HG02571 (cell line): ENCODE data around the gene ITGAV.

Experiments used
- ATAC-seq: cut with Tn5 transposase; IDR thresholded peaks from one replicate; pipeline ENCODE4 v1.9.1; 2021; ENCODE audit warnings: mild to moderate bottlenecking, moderate library complexity; ENCODE audit not compliant: unreplicated experiment

The ITGAV gene

DNA sequence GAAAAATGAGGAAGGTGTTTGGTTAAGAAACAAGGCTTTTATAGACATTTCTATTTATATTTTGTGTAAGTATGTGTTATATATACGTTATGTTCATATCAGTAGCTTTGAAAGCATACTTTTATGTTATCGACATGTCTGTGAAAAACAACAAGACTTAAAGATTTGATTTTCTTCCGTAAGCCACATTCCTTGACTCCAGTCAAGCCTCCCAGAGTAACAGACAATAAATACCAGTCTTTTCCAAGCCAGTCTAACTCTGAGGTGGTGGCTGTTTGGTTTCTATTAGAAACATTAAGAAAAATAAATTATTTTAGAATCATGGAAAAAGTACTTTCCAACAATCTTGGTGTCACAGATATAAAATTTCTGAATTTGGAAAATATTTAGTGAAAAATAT is 16.3 kb upstream of the ITGAV start:
- ATAC-seq, result no peak

DNA sequence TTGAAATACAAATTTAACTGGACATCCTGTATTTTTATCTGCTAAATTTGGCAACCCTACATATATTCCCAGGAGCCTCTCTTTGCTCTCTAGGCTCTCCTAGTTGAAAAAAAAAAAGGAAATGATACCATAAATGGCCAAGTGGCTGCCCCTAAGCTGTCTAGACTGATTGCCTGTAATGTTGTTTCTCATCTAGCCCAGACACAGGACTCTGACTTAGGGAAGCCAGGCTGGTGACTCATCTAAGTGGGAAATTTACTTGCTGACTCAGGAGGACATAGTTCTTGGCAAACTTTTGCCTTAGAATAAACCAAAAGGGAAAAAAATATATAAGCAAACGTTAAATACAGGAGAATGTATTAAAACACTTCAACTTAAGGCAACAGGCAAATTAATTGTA is 14.6 kb upstream of the ITGAV start:
- ATAC-seq, result no peak

DNA sequence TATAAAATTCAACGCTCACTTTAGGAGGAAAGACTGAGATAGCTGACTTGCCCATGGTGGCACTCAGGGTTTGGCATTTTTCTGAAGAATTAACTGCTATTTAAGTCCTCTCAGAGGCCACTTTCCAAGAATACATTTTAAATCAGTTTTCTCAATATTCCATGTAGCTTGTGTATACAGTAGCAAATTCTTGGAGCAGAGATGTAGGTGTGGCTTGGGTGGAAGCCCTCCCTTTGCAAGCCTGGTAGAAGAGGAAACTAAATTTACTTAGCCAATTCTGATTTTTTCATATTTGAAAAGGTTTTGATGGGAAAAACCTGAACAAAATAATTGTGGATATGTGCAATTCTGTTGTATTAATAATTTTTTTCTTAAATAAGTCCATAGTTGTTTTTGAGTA is 14.0 kb upstream of the ITGAV start:
- no peak for ATAC-seq

DNA sequence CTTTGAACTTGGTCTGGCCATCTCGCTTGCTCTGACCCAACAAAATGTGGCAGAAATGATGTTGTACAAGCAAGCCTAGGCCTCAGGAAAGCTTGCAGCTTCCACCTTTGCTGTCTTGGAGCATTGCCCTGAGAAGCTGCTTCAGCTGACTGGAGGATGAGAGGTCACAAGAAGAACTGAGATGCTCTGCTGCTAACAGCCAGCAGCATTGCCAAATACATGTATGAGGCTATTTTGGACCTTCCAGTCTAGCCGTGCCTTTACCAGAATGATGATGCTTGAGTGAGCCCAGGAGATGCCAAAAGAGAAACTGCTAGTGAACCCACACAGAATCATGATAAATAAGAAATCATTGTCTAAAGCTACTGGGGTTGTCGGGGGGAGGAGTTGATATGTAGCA is 13.2 kb upstream of the ITGAV start:
- ATAC-seq, result no peak

DNA sequence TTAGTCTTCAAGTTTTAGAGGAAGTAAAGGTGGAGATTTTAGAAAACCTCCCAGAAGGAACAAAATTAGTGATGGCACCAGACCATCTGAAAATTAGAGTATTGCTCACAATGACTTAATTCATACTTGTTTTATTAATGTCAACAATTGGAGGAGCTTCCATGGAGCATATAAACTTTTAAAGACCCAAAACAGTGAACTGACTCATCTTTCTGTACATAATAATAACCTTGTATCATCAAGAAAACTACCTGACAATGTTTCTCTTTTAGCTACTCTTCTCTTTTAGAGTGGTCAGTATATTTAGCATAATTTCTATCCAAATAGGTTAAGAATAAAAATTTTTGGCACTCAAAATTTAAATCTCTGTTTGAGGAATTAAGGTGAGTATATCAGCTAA is 7.2 kb upstream of the ITGAV start:
- no peak for ATAC-seq

DNA sequence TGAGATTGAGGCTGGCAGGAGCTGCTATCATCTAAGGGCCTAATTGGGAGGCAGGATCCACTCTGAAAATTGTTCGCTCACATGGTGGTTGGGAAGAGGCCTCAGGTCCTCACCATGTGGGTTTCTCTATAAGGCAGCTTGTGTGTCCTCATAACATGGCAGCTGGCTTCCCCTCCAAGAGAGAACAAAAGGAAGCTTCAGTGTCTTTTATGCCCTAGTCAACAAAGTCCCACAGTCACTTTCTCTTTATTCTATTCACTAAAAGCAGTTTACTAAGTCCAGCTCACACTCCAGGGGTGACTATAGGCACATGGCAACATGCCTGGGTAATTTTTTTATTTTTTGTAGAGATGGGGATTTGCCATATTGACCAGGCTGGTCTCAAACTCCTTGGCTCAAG is 5.8 kb upstream of the ITGAV start:
- ATAC-seq, result no peak

DNA sequence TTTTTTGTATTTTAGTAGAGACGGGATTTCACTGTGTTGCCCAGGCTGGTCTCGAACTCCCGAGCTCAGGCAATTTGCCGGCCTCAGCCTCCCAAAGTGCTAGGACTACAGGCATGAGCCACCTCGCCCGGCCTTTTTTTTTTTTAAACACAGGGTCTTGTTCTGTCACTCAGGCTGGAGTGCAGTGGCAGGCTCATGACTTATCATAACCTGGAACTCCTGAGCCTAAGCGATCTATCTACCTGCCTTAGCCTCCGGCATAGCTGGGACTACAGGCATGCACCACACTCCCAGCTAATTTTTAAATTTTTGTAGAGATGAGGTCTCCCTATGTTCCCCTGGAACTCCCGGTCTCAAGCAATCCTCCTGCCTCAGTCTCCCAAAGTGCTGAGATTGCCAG is 1.4 kb upstream of the ITGAV start:
- ATAC-seq, result no peak

DNA sequence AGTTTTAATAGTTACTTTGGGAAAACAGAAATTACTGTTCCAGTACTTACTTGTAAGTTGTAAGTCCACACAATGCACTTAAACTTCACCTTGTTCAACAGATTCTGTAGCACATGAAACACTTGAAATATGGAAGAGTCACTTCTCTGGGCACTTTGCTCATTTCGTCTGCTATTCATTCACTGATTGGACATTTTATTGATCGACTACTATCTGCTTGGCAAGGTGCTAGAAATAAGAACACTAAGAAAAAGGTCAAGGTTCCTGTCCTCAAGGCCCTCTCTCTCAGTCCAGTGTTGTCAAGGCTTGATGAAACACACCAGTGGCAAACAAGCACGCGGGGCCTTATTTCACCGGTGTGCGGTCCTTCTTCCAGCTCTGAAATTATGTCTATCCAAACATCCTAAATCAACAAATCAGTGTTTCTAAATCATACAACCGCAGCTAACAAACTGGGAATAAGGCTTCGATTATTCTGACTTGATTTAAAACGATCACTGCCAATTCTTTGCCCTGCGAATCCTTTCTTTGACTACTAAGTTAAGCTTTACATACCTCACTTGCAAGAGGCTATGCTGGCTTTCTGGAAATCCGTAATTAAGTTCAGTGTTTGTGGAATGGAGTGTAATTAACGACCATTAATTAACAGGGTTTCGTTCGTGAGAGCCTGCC is 780 bp upstream of the ITGAV start:
- ATAC-seq, result no peak

DNA sequence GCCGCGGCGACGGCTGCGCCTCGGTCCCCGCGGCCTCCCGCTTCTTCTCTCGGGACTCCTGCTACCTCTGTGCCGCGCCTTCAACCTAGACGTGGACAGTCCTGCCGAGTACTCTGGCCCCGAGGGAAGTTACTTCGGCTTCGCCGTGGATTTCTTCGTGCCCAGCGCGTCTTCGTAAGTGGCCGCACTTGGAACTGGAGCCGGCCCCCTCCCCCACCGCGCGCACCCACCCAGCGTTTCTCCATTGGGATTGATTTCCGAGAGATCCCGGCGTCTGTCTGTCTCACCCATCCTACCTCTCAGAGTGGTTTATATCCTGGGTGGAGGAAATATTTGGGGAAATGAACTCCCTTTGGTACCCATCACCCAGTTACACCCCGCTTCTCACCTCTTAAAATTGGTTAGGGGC is 498 bp downstream of the ITGAV start:
- no peak for ATAC-seq

DNA sequence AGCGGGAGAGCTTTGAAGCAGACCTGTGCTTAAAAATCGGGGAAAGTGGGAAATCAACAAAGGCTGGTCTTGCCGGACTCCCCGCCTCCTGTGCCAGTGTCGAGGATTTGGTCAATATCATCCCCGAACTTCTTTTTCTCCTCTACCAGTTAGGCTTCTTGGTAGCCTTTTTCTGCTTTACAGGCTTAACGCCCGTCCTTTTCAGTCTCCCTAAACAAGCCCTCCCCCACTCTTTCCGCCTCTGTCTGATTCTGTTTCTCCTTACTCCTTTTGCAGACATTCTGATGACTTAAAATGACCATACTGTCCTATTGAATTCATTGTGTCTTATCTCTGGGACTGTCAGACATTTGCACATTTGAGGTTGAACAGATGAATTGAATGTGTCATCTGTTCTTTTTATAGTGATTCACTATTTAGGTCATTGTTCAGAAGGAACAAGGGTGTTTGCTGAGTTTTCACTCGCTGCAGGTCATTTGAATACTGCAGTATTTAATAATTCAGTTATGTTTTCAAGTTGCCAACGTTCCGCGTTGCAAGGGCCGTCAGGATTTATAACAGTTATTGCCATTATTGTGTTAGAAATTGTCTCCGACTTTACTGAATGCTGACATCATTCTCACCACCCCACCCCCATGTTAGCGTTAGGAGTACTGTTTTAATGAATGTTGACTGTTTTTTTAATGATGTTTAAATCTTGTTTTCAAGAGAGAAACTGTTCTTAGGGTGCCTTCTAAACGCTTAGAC is 1.1 kb downstream of the ITGAV start:
- ATAC-seq, result no peak

DNA sequence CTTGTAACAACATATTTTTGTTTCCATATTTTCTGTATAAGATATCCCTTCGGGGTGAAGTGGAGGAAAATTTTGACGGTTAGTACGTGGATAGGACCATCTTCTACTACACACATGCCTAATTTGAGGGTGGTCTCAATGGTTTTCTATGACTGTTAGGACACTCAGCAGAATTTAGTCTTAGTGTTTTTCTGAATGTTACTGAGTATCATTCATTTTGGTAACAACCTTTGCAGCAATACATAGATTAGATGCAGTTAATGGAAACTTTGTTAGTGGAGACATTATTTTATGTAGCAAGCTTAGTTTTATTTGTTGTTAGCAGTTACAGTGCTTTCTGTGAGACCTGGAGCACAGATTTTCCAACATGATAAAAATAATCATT is 1.6 kb downstream of the ITGAV start:
- ATAC-seq, result no peak

DNA sequence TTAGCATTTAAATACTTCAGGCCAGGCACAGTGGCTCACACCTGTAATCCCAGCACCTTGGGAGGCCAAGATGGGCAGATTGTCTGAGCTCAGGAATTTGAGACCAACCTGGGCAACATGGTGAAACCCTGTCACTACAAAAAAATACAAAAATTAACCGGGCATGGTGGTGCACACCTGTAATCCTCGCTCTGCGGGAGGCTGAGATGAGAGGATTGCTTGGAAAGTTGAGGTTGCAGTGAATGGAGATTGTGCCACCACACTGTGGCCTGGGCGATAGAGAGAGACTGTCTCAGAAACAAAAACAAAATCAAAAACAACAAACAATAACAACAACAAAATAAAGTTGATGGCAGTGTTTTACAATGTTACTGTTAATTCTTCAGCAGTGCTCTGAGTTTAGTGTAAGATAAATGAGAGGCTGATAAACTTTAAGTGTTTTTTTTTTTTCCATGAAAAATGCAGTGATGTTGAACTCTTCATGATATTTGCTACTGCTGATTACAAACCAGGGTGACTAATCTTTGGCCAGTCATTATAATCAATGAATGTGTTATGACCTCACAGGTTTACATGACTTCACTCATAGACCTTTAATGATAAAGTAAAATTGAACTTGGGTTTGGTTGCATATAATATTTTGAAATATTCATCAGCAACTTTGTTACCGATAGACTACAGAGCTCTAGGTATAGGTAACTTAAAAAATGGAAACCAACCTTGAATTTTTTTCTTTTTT is 2.5 kb downstream of the ITGAV start:
- ATAC-seq, result no peak

DNA sequence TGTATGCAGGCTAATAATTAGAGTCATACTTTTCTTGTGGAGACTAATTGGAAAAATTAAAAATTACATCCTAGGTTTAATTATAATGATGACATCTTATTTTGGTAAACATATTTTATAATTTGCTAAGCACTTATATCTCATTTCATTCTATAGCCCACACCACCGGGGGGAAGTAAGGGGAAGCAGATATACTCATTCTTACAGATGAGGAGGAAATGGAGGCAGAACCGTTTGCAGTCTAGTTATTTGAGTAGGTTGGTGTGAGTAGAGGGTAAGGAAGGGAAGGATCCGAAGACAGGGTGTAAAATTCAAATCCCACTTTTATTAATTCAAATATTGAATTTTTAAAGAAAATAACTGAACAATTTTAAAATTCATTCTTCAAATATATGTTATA is 3.7 kb downstream of the ITGAV start:
- ATAC-seq, result no peak

DNA sequence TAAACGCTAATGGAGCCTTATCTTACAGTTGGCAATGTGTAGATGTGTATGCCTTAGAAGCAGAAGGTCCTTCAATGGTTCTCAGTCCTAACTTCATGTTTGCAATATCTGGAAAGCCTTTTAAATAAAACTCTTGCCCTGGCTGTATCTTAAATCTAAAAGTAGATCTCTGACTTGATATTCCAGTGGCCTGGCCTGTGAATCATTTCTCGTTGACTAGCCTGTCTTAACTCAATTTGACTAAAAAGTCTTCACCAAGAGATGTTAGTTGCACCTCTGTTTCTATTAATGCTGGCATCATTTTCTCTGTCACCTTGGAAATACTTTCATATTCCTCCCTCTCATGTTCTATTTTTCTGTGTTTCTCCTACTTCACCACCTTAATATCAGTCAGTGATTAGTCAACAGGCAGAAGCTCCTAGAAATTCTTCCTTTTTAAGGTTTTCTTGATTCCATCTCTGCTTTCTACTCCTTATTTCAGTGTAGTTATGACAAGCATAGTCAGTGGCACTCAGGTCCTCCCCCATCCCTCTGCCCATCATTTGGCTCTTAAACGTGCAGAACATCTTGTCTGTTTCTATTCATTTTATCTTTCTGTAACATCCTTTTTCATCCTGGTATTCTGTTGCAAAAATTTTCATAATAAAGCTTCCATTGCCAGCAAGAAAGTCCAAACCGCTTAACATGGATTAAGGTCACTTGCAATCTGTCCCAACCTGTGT is 4.3 kb downstream of the ITGAV start:
- ATAC-seq, result no peak

DNA sequence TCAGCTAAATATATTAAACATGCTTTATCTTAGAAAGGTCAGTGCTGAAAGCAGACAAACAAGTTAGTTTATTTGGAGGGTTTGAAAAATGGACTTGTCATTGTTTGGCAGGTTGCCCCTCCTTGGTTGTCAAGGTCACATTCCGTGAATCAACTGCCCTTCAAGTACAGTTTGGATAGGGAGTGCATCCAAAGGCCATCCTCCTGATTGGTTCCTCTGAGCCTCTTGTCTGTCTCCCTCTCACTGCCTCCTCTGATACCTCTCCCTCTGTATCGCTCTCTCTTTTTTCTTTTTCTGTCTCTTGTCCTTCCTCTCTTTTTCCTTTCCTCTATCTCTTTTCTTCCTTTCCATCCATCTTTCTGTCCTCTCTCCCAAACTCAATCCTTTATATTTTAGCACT is 5.4 kb downstream of the ITGAV start:
- no peak for ATAC-seq

DNA sequence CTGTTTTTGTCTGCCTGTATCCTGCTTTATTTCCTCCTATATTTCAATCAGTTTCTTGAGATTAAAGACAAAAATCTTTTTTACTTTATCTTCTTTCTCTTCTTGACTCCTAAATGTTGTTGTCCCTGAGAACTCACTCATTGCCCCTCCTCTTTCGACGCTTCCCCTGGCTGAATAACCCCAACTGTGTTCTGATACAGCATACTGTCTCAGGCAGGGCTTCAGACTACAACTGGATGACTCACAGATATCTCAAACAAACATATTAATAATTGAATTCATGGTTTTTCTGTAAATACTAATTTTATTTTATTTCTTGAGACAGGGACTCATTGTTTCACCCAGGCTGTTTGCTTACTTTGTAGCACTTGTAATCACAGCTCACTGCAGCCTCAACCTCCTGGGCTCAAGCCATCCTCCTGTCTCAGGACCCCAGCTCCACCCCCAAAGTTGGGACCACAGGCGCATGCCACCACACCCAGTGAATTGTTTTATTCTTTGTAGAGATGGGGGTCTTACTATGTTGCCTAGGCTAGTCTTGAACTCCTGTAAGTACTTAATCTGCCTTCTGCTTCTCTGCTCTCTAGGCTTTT is 9.4 kb downstream of the ITGAV start:
- ATAC-seq, result no peak

DNA sequence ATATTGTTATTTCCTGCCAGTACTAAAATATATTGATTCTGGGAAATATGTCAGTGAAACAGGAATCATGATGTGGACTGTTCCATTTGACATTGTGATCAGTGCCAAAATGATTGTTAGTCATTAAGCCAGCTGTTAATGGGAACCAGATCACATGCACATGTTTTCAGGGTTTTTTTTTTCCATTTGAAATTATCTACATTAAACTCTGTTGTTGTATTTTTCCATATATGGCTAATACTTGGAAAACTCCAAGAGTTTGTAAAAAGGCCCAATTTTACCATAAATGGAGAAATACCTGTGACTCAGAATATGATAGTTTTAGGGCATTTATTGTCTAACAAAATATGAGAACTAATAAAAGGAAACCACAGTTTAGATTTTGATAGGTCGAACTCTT is 13.4 kb downstream of the ITGAV start:
- no peak for ATAC-seq

DNA sequence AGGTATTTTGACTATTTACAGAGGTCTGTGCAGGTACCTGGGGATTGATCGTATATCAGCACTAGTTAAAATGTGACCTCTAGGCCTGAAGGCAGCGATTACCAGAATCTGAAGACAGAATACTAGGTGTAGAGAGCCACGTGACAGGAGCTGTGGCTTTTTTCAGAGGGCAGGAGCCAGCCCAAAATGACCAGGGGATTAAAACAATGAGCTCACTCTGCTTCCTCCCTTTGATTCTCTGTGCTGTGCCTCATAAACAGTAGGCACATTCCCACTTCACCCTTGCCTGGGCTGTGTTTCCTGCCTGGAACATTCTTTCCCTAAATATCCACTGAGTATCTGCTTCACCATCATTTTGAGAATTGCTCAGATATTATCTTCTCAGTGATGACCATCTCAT is 15.2 kb downstream of the ITGAV start:
- no peak for ATAC-seq

DNA sequence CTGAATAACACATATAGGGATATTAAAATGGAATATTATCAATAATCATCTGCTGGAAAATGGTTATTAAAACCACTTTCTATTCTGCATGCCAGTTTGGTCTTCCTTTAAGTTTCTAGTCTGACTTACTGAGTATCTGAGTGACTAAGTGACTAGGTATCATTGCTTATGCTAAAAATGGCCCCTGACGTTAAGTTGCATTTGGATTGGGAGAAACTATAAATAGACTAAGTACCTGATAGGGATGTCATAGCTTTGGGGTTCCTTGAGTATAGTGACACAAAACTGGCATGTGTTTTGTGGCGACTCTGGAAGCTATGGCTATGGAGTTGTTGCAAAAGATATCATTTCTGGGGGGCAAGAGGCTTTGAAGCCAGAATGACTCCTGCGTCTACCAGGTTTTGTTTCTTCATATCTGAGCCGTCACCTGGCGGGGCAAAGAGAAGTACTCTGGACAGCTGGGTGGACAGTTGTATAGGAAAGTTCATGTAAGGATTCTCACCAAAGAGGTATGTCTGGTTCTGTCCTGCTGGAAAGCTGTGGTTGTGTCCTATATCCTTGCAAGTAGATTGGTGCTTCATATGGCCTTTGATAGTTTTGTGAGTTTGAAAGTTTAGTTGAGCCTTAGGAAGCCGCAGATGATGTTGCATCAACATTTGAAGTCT is 17.9 kb downstream of the ITGAV start:
- no peak for ATAC-seq

DNA sequence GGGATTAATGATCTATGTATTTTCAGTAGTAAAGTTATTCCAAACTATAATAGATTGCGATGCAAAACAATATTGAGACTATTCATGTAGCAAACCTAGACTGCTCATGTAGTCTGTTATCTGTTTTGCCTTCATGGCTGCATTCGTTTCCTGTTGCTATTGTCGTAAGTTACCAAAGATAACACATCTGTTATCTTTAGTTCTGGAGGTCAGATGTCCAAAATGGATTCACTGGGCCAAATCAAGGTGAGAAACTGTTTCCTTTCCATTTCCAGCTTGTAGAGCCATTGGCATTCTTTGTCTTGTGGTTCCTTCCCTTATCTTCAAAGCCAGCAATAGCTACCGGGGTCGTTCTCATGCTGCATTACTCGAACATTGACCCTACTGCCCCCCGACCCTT is 20.9 kb downstream of the ITGAV start:
- ATAC-seq, result no peak

DNA sequence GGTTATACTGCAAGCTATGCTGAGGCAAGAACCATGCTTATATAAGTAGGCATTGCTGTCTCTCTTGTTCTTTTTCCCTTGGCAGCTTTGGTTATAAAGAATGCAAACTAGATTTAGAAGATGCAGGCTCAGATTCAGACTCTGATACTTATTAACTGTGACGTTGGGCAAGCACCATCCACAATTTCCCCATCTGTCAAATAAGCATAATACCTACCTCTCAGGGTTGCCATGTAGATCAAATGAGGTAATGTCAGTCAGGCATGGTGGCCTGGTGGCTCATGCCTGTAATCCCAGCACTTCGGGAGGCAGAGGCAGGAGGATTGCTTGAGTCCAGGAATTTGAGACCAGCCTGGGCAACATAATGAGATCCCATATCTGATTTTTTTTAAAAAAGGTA is 21.7 kb downstream of the ITGAV start:
- ATAC-seq, result no peak
